ENCODE data around the gene GRIP2.

Gene GRIP2

GRCh38 chr3:14537590-14538450 lies 2.3 kb downstream of the GRIP2 start:
- no peak for DNase-seq (ENCODE audit: low read depth)
- TF ChIP-seq CTCF (IDR thresholded peaks at IDR 0.05; ENCODE audit: control insufficient read depth, insufficient read depth, low read depth, low read length, missing control alignments), result no peak
- H3K4me3 ChIP-seq (ENCODE audit: control insufficient read depth, low read depth, low read length), result no peak overlapping the region

- TF ChIP-seq CTCF (IDR thresholded peaks at IDR 0.05; ENCODE audit: control insufficient read depth, insufficient read depth, low read depth, low read length, missing control alignments), result no peak
- no peak for DNase-seq (ENCODE audit: low read depth)
- H3K4me3 ChIP-seq (ENCODE audit: control insufficient read depth, low read depth, low read length), result no peak overlapping the region
Observed at GRCh38 chr3:14536837-14537589, 3.1 kb downstream of the GRIP2 start.

GRCh38 chr3:14536055-14536815 lies 3.9 kb downstream of the GRIP2 start:
- no peak for TF ChIP-seq CTCF (IDR thresholded peaks at IDR 0.05; ENCODE audit: control insufficient read depth, insufficient read depth, low read depth, low read length, missing control alignments)
- DNase-seq (ENCODE audit: low read depth), result no peak
- H3K4me3 ChIP-seq (ENCODE audit: control insufficient read depth, low read depth, low read length), result no peak overlapping the region

- DNase-seq (ENCODE audit: low read depth), result no peak
- H3K4me3 ChIP-seq (ENCODE audit: control insufficient read depth, low read depth, low read length), result no peak overlapping the region
- no peak for TF ChIP-seq CTCF (IDR thresholded peaks at IDR 0.05; ENCODE audit: control insufficient read depth, insufficient read depth, low read depth, low read length, missing control alignments)
Observed at GRCh38 chr3:14535616-14536015, 4.5 kb downstream of the GRIP2 start.

- DNase-seq (ENCODE audit: low read depth), result no peak
- H3K4me3 ChIP-seq (ENCODE audit: control insufficient read depth, low read depth, low read length), result no peak overlapping the region
- TF ChIP-seq CTCF (IDR thresholded peaks at IDR 0.05; ENCODE audit: control insufficient read depth, insufficient read depth, low read depth, low read length, missing control alignments), result no peak
Observed at GRCh38 chr3:14534516-14535191, 5.5 kb downstream of the GRIP2 start.

GRCh38 chr3:14533457-14533958 lies 6.6 kb downstream of the GRIP2 start:
- H3K4me3 ChIP-seq (ENCODE audit: control insufficient read depth, low read depth, low read length), result no peak overlapping the region
- no peak for TF ChIP-seq CTCF (IDR thresholded peaks at IDR 0.05; ENCODE audit: control insufficient read depth, insufficient read depth, low read depth, low read length, missing control alignments)
- no peak for DNase-seq (ENCODE audit: low read depth)

All from AG09309 (cell line).